ENCODE data around the gene HS6ST3.
A peak's percentile ranks its signal among the peaks of the same experiment; 100 is the strongest.

The HS6ST3 gene

GRCh38 chr13:96342286-96342685 lies 252.4 kb downstream of the HS6ST3 start:
- DNase-seq: no peak

- no peak for DNase-seq
These were observed 253.1 kb downstream of the HS6ST3 start for GRCh38 chr13:96342852-96343465.

- DNase-seq: no peak
These were observed 257.0 kb downstream of the HS6ST3 start for GRCh38 chr13:96346921-96347320.

- no peak for DNase-seq
These were observed 283.7 kb downstream of the HS6ST3 start for GRCh38 chr13:96373597-96373996.

GRCh38 chr13:96377835-96378234 lies 287.9 kb downstream of the HS6ST3 start:
- no peak for DNase-seq

GRCh38 chr13:96379967-96380366 lies 290.1 kb downstream of the HS6ST3 start:
- DNase-seq: no peak

- no peak for DNase-seq
These were observed 291.8 kb downstream of the HS6ST3 start for GRCh38 chr13:96381681-96382080.

GRCh38 chr13:96388598-96388997 lies 298.7 kb downstream of the HS6ST3 start:
- no peak for DNase-seq

- no peak for DNase-seq
These were observed 301.7 kb downstream of the HS6ST3 start for GRCh38 chr13:96391606-96392005.

GRCh38 chr13:96397807-96398206 lies 307.9 kb downstream of the HS6ST3 start:
- DNase-seq: no peak

- no peak for DNase-seq
These were observed 308.6 kb downstream of the HS6ST3 start for GRCh38 chr13:96398486-96398885.

- peak; percentile 57 for DNase-seq
These were observed 313.3 kb downstream of the HS6ST3 start for GRCh38 chr13:96403241-96403640.

- peak; percentile 91 for DNase-seq
These were observed 313.7 kb downstream of the HS6ST3 start for GRCh38 chr13:96403651-96404050.

GRCh38 chr13:96415831-96416385 lies 326.0 kb downstream of the HS6ST3 start:
- DNase-seq: no peak

GRCh38 chr13:96417939-96418685 lies 328.2 kb downstream of the HS6ST3 start:
- no peak for DNase-seq

- DNase-seq: no peak
These were observed 331.4 kb downstream of the HS6ST3 start for GRCh38 chr13:96421314-96421713.

GRCh38 chr13:96422002-96422401 lies 332.1 kb downstream of the HS6ST3 start:
- no peak for DNase-seq

- DNase-seq: no peak
These were observed 336.3 kb downstream of the HS6ST3 start for GRCh38 chr13:96426167-96426566.

GRCh38 chr13:96428911-96429310 lies 339.0 kb downstream of the HS6ST3 start:
- DNase-seq: no peak

GRCh38 chr13:96431044-96431581 lies 341.2 kb downstream of the HS6ST3 start:
- no peak for DNase-seq

GRCh38 chr13:96444676-96445075 lies 354.8 kb downstream of the HS6ST3 start:
- no peak for DNase-seq

GRCh38 chr13:96449920-96450319 lies 360.0 kb downstream of the HS6ST3 start:
- no peak for DNase-seq

- DNase-seq: no peak
These were observed 360.6 kb downstream of the HS6ST3 start for GRCh38 chr13:96450326-96451020.

Data from NCI-H524 treated with DMSO at 0.1 percent for 48 hours (cell line).